CD4-positive, alpha-beta memory T cell (primary cell): Measurements from ENCODE around the gene PHAF1. TPM values are rescaled to one million over a fixed set of nuclear protein-coding genes. Genes with fewer than 3 reads are reported as not detected.

ENCODE experiments used
- CTCF ChIA-PET: fragments of 350-600 bp; sonication (Branson Sonifier 250); formaldehyde crosslinking; loops from one replicate; lab custom pipeline; 2021; ENCODE audit warnings: inconsistent platforms; ENCODE audit not compliant: partially characterized antibody; lab: Charles Lee
- POLR2A ChIA-PET: fragments of 350-600 bp; sonication (Branson Sonifier 250); formaldehyde crosslinking; loops from one replicate; lab custom pipeline; 2021; ENCODE audit not compliant: partially characterized antibody; lab: Charles Lee
- DNase-seq, 5 donors: peaks; one replicate each; pipeline versions ENCODE4 v3.0.0 to v3.0.0-alpha.2; 2020 to 2022; ENCODE audit warnings: mixed read lengths in 1 of 5
- H3K27ac ChIP-seq: one replicate; pipeline ENCODE4 v1.7.0; 2013; ENCODE audit warnings: low read depth, low read length
- H3K27me3 ChIP-seq: 2 replicates; pipeline ENCODE4 v1.7.0; 2013; ENCODE audit warnings: mild to moderate bottlenecking, low read length, moderate library complexity; ENCODE audit not compliant: insufficient read depth
- H3K36me3 ChIP-seq: 2 replicates; pipeline ENCODE4 v1.7.0; 2013; ENCODE audit warnings: mild to moderate bottlenecking, low read length, moderate library complexity; ENCODE audit not compliant: insufficient read depth
- H3K4me1 ChIP-seq: 2 replicates; pipeline ENCODE4 v1.7.0; 2013; ENCODE audit warnings: mild to moderate bottlenecking, low read length, moderate library complexity; ENCODE audit not compliant: insufficient read depth
- H3K4me3 ChIP-seq, 2 donors: one replicate each; pipeline ENCODE4 v1.7.0; 2013; ENCODE audit warnings: low read length in 2 of 2, mild to moderate bottlenecking in 1 of 2
- H3K9me3 ChIP-seq, 2 donors: one replicate each; pipeline ENCODE4 v1.7.0; 2013; ENCODE audit warnings: low read length in 2 of 2, control low read depth in 1 of 2; ENCODE audit not compliant: control insufficient read depth in 1 of 2
- H3K27ac Mint-ChIP-seq, 7 donors: one replicate each; pipeline ENCODE4 v1.8.0; 2020 to 2021; ENCODE audit warnings: mixed read lengths in 7 of 7, mild to moderate bottlenecking in 6 of 7, inconsistent platforms in 3 of 7, moderate library complexity in 3 of 7
- H3K27me3 Mint-ChIP-seq, 2 donors: one replicate each; pipeline ENCODE4 v1.8.0; 2020 to 2021; ENCODE audit warnings: mixed read lengths in 2 of 2
- H3K36me3 Mint-ChIP-seq, 2 donors: one replicate each; pipeline ENCODE4 v1.8.0; 2020 to 2021; ENCODE audit warnings: mixed read lengths in 2 of 2, inconsistent platforms in 1 of 2, mild to moderate bottlenecking in 1 of 2
- H3K4me1 Mint-ChIP-seq, 4 donors: one replicate each; pipeline ENCODE4 v1.8.0; 2020 to 2021; ENCODE audit warnings: mixed read lengths in 4 of 4, mild to moderate bottlenecking in 1 of 4
- H3K4me3 Mint-ChIP-seq, 8 donors: one replicate each; pipeline ENCODE4 v1.8.0; 2020 to 2021; ENCODE audit warnings: mixed read lengths in 8 of 8, mild to moderate bottlenecking in 7 of 8, moderate library complexity in 6 of 8, inconsistent platforms in 3 of 8
- H3K9me3 Mint-ChIP-seq, 8 donors: one replicate each; pipeline ENCODE4 v1.8.0; 2020 to 2021; ENCODE audit warnings: mixed read lengths in 8 of 8, mild to moderate bottlenecking in 5 of 8, inconsistent platforms in 3 of 8, moderate library complexity in 1 of 8
- intact Hi-C: fragments of 100-400 bp; cut with micrococcal nuclease; formaldehyde crosslinking; loops from one replicate; pipeline ENCODE4 v1.15.1; 2023
- polyA plus RNA-seq, 2 donors: library from polyadenylated mRNA; unstranded; fragments of 300-500 nt; fragmentation: Illumina TruSeq; gene quantifications; one replicate each; pipeline ENCODE4 v1.2.3, GENCODE V29; 2021
- total RNA-seq, 2 experiments: library from RNA; stranded (reverse); gene quantifications; one replicate each; pipeline ENCODE4 v1.2.3, GENCODE V29; 2021

The PHAF1 gene
- total and polyA plus RNA-seq, 4 experiments from 2014 or later: 7.5 to 22.7 (median 19.2) TPM

DNA sequence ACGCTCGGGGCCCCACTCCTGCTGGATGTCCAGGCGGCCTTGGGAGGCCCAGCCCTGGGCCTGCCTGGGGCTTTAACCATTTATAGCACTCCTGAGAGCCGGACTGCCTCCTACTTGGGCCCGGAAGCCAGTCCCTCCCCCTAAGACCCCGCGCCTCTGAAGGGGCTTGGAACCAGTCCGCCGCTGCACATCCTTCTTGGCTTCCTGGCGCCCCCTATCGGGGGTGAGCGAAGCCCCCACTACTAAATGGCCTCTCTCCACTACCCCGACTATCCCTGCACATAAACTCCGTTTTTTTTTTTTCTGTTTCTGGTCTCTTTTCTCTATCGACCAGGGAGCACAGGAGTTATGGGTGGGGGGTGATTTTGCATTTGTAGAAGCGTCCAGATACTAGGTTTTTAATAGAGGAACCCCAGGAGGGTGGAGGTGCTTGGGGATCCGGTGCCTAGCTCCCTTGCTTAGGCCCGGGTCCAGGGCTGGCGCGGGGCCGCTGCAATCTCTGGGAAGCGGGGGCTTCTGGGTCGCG lies 60.0 kb downstream of the PHAF1 start:
- ChIA-PET CTCF (interaction anchor here (0.7 to 4.1 kb wide), 6 partner anchors 11 to 152 kb away, joined by 3 to 34 read pairs (median 4); partner anchors contain the start of genes FBXL8 and TRADD), POLR2A (interaction anchor here (1.3 to 13.9 kb wide), 4 partner anchors 7 to 19 kb away, joined by 6 to 320 read pairs (median 18); partner anchors contain the start of genes B3GNT9, FBXL8, HSF4 and TRADD)
- Mint-ChIP-seq H3K27ac (peak overlapping the region in 3 of 7 donors; percentile 59 to 71 (median 63)), H3K9me3 (no peaks in the 10 kb centered on the region), H3K36me3 (no peaks in the 10 kb centered on the region), H3K4me1 (peaks cover 18 to 61% (median 23%) of the 10 kb centered on the region in 4 donors), H3K27me3 (peaks cover 18 to 37% of the 10 kb centered on the region in 2 donors), H3K4me3 (peak overlapping the region; percentile 21 to 87 (median 79))
- H3K9me3 ChIP-seq: no peaks in the 10 kb centered on the region
- intact Hi-C loops: no loop called here
- peaks cover 32% of the 10 kb centered on the region for H3K27me3 ChIP-seq
- H3K27ac ChIP-seq: no peak overlapping the region
- no peak for DNase-seq
- H3K36me3 ChIP-seq: no peaks in the 10 kb centered on the region
- H3K4me1 ChIP-seq: peaks cover 40% of the 10 kb centered on the region
- H3K4me3 ChIP-seq: peak overlapping the region in 1 of 2 donors; percentile 27

DNA sequence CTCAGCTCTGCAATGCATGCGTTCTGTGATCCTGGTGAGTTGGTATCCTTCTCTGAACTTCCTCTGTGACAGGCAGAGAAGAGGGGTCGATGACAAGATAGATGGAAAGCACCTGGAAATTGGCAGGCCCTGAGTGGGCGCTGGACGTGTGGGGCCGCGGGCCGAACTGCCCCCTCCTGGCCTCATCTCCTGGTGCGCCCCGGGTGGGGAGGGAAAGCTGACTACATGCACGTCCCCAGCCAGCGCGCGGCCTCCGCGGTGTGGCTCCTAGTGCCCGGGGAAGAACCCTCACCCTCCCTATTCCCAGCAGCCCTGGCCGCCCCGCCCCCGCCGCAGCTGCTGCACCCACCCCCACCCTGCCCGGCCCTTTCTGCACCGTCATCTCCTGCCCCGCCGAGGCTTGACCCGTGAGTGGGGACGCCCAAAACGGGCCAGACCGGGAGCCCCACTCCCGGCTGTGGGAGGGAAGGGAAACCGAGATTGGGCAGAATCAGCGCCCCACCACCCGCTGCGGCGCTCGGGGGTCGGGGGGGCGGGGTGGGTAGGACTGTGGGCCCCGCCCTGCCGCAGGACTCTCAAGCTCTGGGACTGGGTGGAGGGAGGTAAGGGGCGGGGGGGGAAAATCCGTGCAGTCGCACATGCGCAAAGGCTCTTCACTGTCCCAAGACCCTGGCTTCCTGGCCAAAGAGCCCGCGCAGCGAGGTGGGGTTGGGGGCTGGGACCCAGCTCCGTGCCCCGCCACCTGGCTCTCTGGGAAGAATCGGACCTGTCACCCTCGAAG lies 60.6 kb downstream of the PHAF1 start, which contains the start of gene NOL3:
Gene NOL3 (plus strand): TSS at position 371 of the 781 bp plus-strand sequence.
- Histone ChIP-seq H3K27me3 (peaks cover 27% of the 10 kb centered on the region), H3K4me1 (peaks cover 35% of the 10 kb centered on the region), H3K4me3 (peak within 1 kb of the TSS in 1 of 2 donors; percentile 27), H3K27ac (no peak within 1 kb of the TSS), H3K9me3 (no peaks in the 10 kb centered on the region), H3K36me3 (no peaks in the 10 kb centered on the region)
- peaks cover 18 to 31% of the 10 kb centered on the region in 2 donors for H3K27me3 Mint-ChIP-seq
- ChIA-PET POLR2A (interaction anchor here (0.8 to 13.9 kb wide), 6 partner anchors 7 to 21 kb away, joined by 3 to 320 read pairs (median 6); partner anchors contain the start of genes B3GNT9, FBXL8, HSF4 and TRADD), CTCF (interaction anchor here (0.9 to 4.1 kb wide), 5 partner anchors 11 to 152 kb away, joined by 3 to 34 read pairs (median 6); partner anchors contain the start of genes FBXL8 and TRADD)
- H3K27ac Mint-ChIP-seq: peak within 1 kb of the TSS in 5 of 7 donors; percentile 34 to 71 (median 63)
- DNase-seq: no peak
- H3K36me3 Mint-ChIP-seq: no peaks in the 10 kb centered on the region
- no peaks in the 10 kb centered on the region for H3K9me3 Mint-ChIP-seq
- intact Hi-C loops: no loop called here
- H3K4me1 Mint-ChIP-seq: peaks cover 19 to 58% (median 22%) of the 10 kb centered on the region in 4 donors
- H3K4me3 Mint-ChIP-seq: peak within 1 kb of the TSS; percentile 41 to 87 (median 79)

DNA sequence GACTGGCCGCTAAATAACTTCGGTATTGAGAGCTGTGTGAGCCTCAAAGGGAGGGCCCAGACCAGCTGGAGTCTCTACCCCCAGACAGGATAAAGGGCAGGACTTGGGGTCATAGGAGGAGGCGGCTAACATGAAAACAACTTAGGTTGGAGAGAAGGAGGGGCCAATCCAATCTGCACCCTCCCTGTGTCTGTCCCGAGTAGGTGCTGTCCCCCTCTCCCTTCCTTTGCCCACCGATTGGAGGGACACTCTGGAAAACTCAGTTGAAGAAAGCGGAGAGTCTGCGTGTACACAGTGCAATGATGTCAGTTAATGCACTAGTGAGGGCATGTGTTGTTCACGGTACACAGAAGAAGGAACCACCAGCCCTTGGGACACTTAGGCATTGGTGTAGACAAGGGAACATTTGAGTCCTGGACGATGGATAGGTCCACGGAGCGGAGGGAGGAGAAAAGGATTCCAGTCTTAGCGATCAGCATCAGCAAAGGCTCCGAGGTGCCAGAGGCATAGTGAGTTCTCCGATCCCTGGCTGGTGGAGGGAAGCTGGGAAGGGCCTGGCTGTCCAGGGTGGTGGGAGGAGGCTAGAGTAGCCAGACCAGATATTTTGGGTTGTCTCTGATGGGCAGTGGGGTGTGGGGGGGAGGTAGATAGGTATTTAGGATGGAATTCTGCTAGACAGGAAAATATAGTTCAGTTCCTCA lies 61.4 kb downstream of the PHAF1 start:
- H3K27me3 ChIP-seq: peaks cover 23% of the 10 kb centered on the region
- no peak for DNase-seq
- Mint-ChIP-seq H3K27me3 (peaks cover 18 to 30% of the 10 kb centered on the region in 2 donors), H3K36me3 (no peaks in the 10 kb centered on the region), H3K4me1 (peaks cover 19 to 61% (median 23%) of the 10 kb centered on the region in 4 donors), H3K27ac (peak overlapping the region in 2 of 7 donors; percentile 34 to 64), H3K4me3 (peak overlapping the region; percentile 10 to 72 (median 48)), H3K9me3 (no peaks in the 10 kb centered on the region)
- H3K27ac ChIP-seq: no peak overlapping the region
- intact Hi-C loops: no loop called here
- POLR2A ChIA-PET: interaction anchor here (0.8 to 13.9 kb wide), 5 partner anchors 8 to 22 kb away, joined by 3 to 320 read pairs (median 6); partner anchors contain the start of genes B3GNT9, FBXL8, HSF4 and TRADD
- no peaks in the 10 kb centered on the region for H3K36me3 ChIP-seq
- peaks cover 32% of the 10 kb centered on the region for H3K4me1 ChIP-seq
- H3K9me3 ChIP-seq: no peaks in the 10 kb centered on the region
- H3K4me3 ChIP-seq: no peak overlapping the region
- CTCF ChIA-PET: interaction anchor here (1.1 to 4.1 kb wide), 2 partner anchors 12 to 153 kb away, joined by 3 to 34 read pairs; partner anchors contain the start of genes FBXL8 and TRADD

DNA sequence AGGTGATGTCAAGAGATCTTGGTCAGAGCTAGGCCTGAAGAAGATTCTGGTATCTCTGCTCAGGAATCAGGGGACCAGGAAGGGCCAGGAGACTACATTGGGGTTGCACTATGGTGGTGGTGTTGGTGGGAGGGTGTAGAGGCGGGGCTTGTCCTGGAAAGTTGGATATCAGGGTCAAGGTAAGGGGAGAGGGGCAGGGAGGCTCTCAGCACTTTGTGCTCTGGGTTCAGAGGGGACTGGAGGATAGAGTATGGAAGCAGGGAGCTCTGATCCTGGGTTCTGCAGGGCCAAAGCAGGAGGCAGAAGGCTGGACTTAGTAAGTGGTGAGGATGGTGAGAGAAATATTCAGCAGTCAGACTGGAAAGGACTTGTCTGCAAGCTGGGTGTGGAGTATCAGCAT lies 63.6 kb downstream of the PHAF1 start:
- Mint-ChIP-seq H3K36me3 (no peaks in the 10 kb centered on the region), H3K4me1 (peaks cover 25 to 62% (median 32%) of the 10 kb centered on the region in 4 donors), H3K9me3 (no peaks in the 10 kb centered on the region), H3K4me3 (peak overlapping the region; percentile 81 to 95 (median 88)), H3K27me3 (peaks cover 8 to 20% of the 10 kb centered on the region in 2 donors), H3K27ac (peak overlapping the region in 4 of 7 donors; percentile 16 to 96 (median 74))
- Histone ChIP-seq H3K4me1 (peaks cover 43% of the 10 kb centered on the region), H3K27ac (no peak overlapping the region), H3K4me3 (peak overlapping the region in 1 of 2 donors; percentile 68), H3K9me3 (no peaks in the 10 kb centered on the region), H3K36me3 (no peaks in the 10 kb centered on the region), H3K27me3 (peaks cover 14% of the 10 kb centered on the region)
- POLR2A ChIA-PET: interaction anchor here (4.1 to 13.9 kb wide), 3 partner anchors 10 to 22 kb away, joined by 21 to 320 read pairs (median 31); partner anchors contain the start of genes B3GNT9, FBXL8, HSF4 and MATCAP1
- DNase-seq: no peak
- intact Hi-C loops: no loop called here
- CTCF ChIA-PET: interaction anchor here (1.0 to 6.1 kb wide), 6 partner anchors 11 to 160 kb away, joined by 3 to 71 read pairs (median 23); partner anchors contain the start of genes FBXL8, MATCAP1 and TRADD

DNA sequence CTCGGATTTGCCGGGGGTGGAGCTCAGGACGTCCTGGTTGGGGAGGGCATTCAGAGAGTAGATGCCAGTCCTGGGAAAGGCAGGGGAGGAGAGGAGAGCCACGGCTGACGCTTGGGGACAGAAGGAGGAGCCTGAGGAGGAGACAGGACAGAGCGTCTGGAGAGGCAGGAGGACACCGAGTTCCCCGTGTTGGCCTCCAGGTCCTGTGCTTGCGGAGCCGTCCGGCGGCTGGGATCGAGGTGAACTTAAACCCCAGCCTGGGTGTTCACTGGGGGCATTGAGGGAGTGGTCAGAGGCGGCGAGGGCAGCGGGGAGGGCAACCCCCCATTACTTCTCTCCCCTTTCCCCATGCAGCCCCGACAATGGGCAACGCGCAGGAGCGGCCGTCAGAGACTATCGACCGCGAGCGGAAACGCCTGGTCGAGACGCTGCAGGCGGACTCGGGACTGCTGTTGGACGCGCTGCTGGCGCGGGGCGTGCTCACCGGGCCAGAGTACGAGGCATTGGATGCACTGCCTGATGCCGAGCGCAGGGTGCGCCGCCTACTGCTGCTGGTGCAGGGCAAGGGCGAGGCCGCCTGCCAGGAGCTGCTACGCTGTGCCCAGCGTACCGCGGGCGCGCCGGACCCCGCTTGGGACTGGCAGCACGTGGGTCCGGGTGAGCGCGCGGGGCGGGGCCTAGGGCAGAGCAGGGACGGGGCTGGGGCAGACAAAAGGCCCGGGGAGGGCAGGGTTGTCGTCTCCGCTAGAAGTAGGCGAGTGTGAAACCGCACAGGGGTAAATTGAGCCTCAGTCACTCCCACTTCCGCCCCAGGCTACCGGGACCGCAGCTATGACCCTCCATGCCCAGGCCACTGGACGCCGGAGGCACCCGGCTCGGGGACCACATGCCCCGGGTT lies 64.3 kb downstream of the PHAF1 start:
- H3K4me3 ChIP-seq: peak overlapping the region; percentile 29 to 68
- peaks cover 14% of the 10 kb centered on the region for H3K27me3 ChIP-seq
- CTCF ChIA-PET: interaction anchor here (1.0 to 6.1 kb wide), 7 partner anchors 11 to 197 kb away, joined by 3 to 71 read pairs (median 14); partner anchors contain the start of genes FBXL8, MATCAP1 and TRADD
- Mint-ChIP-seq H3K36me3 (no peaks in the 10 kb centered on the region), H3K27ac (peak overlapping the region; percentile 61 to 96 (median 78)), H3K4me3 (peak overlapping the region; percentile 81 to 95 (median 88)), H3K4me1 (peaks cover 26 to 66% (median 37%) of the 10 kb centered on the region in 4 donors), H3K9me3 (no peaks in the 10 kb centered on the region), H3K27me3 (peaks cover 5 to 18% of the 10 kb centered on the region in 2 donors)
- no peaks in the 10 kb centered on the region for H3K36me3 ChIP-seq
- H3K9me3 ChIP-seq: no peaks in the 10 kb centered on the region
- POLR2A ChIA-PET: interaction anchor here (0.9 to 13.9 kb wide), 6 partner anchors 10 to 22 kb away, joined by 4 to 320 read pairs (median 18); partner anchors contain the start of genes B3GNT9, E2F4, EXOC3L1 and FBXL8
- DNase-seq: peak; percentile 61 to 78 (median 64)
- peak overlapping the region; percentile 20 for H3K27ac ChIP-seq
- intact Hi-C loops: loop anchor here (1.0 kb wide), 1 partner anchor 15 kb away; the partner anchor contains the start of genes FBXL8 and TRADD
- peaks cover 49% of the 10 kb centered on the region for H3K4me1 ChIP-seq
